ENCODE results near the gene NOS2. TPM values are rescaled to one million over a fixed set of nuclear protein-coding genes. Genes with fewer than 3 reads are reported as not detected.
"Not testable (repeated sequence)": the region's sequence is repeated elsewhere in the genome, so short reads cannot be mapped to it uniquely, and the experiment has no call there.

Gene NOS2
- total RNA-seq, 1 experiment from 2014 or later, result not detected

DNA sequence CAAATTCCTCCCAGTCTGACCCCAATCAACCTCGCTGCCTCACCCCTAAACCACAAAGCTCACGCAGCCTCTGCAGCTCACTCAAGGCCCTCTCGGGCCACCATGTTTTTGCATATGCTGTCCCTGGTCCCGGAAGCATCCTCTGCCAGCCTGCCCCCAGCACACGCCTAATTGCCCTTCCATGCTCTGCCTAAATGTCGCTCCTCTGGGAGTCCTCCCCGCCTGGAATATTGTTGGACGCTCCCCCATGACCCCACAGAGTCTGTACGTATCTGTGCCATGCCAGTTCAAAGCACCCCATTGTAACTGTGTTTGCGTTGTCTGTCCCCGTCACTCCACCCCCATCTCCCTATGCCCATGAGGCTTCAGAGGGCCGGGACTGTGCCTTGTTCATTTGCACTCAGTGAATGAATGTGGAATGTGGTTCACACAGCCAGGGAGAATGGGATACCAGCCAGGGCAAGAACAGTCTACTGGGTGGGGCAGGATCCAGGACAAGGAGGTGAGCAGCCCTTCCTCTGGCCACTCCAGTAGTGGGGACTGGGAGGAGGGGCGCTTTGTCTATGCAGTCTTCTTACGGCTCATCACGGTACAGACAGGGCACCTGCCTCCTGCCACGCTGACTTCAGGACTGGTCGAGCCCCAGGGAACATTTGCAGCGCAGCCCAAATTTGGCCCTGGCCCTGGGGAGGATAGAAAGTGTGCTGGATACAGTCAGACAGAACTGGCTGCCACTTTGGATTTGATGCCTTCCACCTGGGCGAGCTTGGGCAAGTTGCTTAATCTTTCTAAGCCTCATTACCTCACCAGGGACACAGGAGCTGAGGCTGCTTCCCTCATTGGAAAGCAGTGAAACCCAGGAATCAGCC lies 48.5 kb downstream of the NOS2 start:
- intact Hi-C loops (cut with micrococcal nuclease; ENCODE audit: unreplicated experiment), result no loop called here
- CTCF ChIA-PET, result no interaction called here
- BruUV-seq (replicated peaks), result no TSS peak
- no peak for DNase-seq
- Mint-ChIP-seq H3K4me3 (ENCODE audit: low read depth, unreplicated experiment) (no peak overlapping the region), H3K27me3 (ENCODE audit: unreplicated experiment) (peaks cover 14% of the 10 kb centered on the region), H3K36me3 (ENCODE audit: insufficient read depth, unreplicated experiment) (no peaks in the 10 kb centered on the region), H3K9me3 (ENCODE audit: low read depth, unreplicated experiment) (no peaks in the 10 kb centered on the region), H3K4me1 (ENCODE audit: low read depth, unreplicated experiment) (no peaks in the 10 kb centered on the region), H3K27ac (ENCODE audit: unreplicated experiment) (no peak overlapping the region)
- TF ChIP-seq, protein P1, sequence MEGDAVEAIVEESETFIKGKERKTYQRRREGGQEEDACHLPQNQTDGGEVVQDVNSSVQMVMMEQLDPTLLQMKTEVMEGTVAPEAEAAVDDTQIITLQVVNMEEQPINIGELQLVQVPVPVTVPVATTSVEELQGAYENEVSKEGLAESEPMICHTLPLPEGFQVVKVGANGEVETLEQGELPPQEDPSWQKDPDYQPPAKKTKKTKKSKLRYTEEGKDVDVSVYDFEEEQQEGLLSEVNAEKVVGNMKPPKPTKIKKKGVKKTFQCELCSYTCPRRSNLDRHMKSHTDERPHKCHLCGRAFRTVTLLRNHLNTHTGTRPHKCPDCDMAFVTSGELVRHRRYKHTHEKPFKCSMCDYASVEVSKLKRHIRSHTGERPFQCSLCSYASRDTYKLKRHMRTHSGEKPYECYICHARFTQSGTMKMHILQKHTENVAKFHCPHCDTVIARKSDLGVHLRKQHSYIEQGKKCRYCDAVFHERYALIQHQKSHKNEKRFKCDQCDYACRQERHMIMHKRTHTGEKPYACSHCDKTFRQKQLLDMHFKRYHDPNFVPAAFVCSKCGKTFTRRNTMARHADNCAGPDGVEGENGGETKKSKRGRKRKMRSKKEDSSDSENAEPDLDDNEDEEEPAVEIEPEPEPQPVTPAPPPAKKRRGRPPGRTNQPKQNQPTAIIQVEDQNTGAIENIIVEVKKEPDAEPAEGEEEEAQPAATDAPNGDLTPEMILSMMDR (IDR thresholded peaks at IDR 0.05; ENCODE audit: unreplicated experiment), result no peak

DNA sequence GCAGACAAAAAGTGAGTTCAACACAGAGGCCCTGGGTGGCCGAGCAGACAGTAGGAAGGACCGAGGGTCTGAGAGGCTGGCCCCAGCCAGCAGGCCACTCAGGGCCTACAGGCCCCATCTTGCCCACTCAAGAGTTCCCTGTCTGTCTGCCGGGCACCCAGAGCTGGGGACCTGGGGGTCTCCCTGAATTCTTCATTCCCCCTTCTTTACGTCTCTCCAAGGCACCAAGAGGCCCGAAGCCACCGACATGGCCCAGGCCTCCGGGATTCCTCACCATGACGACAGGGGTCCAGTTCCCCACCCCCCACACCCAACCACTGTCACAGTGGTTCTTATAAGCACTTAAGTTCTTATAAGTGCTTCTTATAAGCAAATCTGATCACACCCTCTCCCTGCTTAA lies 49.2 kb downstream of the NOS2 start:
- CTCF ChIA-PET, result no interaction called here
- DNase-seq, result no peak

DNA sequence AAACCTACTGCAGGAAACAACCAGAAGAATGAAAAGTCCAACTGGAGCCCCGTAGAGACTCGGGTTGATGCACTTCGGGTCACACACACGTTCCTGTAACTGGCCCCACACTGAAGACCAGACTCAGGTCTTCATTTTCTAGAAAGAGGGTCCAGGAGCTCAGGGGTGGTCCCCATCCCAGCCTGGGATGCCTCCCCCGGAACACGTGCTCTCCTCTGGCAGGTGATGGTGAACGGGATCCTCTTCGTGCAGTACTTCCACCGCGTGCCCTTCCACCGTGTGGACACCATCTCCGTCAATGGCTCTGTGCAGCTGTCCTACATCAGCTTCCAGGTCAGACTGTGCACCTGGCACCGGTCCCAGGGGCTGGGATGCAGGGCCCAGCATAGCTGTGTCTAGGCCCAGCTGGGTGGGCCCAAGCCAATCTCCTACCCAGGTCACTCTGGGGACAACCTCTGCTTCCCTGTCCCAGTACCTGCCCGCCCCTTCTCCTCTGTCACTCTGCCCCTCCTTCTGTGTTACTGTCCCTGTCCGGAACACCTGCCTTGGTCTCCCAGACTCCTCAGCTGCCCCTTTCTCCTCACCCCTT lies 50.7 kb downstream of the NOS2 start:
- BruUV-seq (replicated peaks); DNase-seq; H3K4me3 Mint-ChIP-seq (ENCODE audit: low read depth, unreplicated experiment); H3K36me3 Mint-ChIP-seq (ENCODE audit: insufficient read depth, unreplicated experiment); intact Hi-C loops (cut with micrococcal nuclease; ENCODE audit: unreplicated experiment); H3K27me3 Mint-ChIP-seq (ENCODE audit: unreplicated experiment); H3K4me1 Mint-ChIP-seq (ENCODE audit: low read depth, unreplicated experiment); H3K27ac Mint-ChIP-seq (ENCODE audit: unreplicated experiment); H3K9me3 Mint-ChIP-seq (ENCODE audit: low read depth, unreplicated experiment); CTCF ChIA-PET: not testable (repeated sequence)

More for the DNA sequence above, 49.2 kb downstream of the NOS2 start:
- Mint-ChIP-seq H3K36me3 (ENCODE audit: insufficient read depth, unreplicated experiment) (no peaks in the 10 kb centered on the region), H3K9me3 (ENCODE audit: low read depth, unreplicated experiment) (no peaks in the 10 kb centered on the region), H3K27ac (ENCODE audit: unreplicated experiment) (no peak overlapping the region), H3K4me3 (ENCODE audit: low read depth, unreplicated experiment) (no peak overlapping the region), H3K27me3 (ENCODE audit: unreplicated experiment) (peaks cover 13% of the 10 kb centered on the region), H3K4me1 (ENCODE audit: low read depth, unreplicated experiment) (no peaks in the 10 kb centered on the region)
- BruUV-seq (replicated peaks), result no TSS peak
- TF ChIP-seq, protein P1 (IDR thresholded peaks at IDR 0.05; ENCODE audit: unreplicated experiment), result no peak
- intact Hi-C loops (cut with micrococcal nuclease; ENCODE audit: unreplicated experiment), result no loop called here

DNA sequence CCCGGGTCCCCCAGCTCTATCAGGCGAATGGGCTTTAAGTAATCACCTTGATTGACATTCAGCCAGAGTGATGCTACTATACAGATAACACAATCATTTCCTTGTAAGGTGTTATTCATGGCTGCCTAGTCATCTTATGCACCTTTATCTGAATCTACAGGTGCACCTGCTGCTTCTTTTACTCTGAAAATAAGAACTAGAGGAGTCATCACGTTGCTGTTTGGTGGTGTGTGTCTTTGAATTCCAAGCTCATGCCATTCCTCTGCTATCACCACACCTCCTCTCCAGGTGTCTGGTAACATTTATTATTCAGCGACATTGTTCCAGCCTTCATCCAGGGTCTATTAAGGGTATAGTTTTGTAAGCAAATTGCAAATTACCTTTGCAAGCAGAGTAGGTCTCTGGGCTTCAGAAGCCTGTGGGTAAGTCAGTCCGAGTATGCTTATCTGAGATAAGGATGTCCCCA lies 51.9 kb downstream of the NOS2 start:
- DNase-seq, result no peak
- Mint-ChIP-seq H3K36me3 (ENCODE audit: insufficient read depth, unreplicated experiment) (no peaks in the 10 kb centered on the region), H3K4me1 (ENCODE audit: low read depth, unreplicated experiment) (no peaks in the 10 kb centered on the region), H3K9me3 (ENCODE audit: low read depth, unreplicated experiment) (no peaks in the 10 kb centered on the region), H3K4me3 (ENCODE audit: low read depth, unreplicated experiment) (no peak overlapping the region), H3K27ac (ENCODE audit: unreplicated experiment) (no peak overlapping the region), H3K27me3 (ENCODE audit: unreplicated experiment) (no peaks in the 10 kb centered on the region)
- intact Hi-C loops (cut with micrococcal nuclease; ENCODE audit: unreplicated experiment), result no loop called here
- CTCF ChIA-PET, result interaction anchor here (1.2 kb wide), 1 partner anchor 8 kb away, joined by 4 read pairs; no protein-coding TSS in a partner anchor
- no TSS peak for BruUV-seq (replicated peaks)
- TF ChIP-seq, protein P1 (IDR thresholded peaks at IDR 0.05; ENCODE audit: unreplicated experiment), result no peak

Data from Calu3 (cell line).